Uterus (tissue), 4 donors: Measurements from ENCODE around the gene MYH1. TPM values are rescaled to one million over a fixed set of nuclear protein-coding genes. Genes with fewer than 3 reads are reported as not detected.

ENCODE experiments used
- DNase-seq, 2 donors: peaks; one replicate each; pipeline ENCODE4 v3.0.0-alpha.2; 2019 to 2020
- H3K27ac ChIP-seq, 2 donors: fragments of 200-600 bp; sonication (generic); 1 replicate in 1 of 2; 2 replicates in 1 of 2; pipeline ENCODE4 v1.5.1; 2016 to 2018
- H3K27me3 ChIP-seq, 2 donors: fragments of 200-600 bp; sonication (generic); one replicate each; pipeline ENCODE4 v1.5.1; 2018 to 2019; ENCODE audit warnings: control low read depth in 1 of 2
- H3K36me3 ChIP-seq, 2 donors: fragments of 200-600 bp; sonication (generic); one replicate each; pipeline ENCODE4 v1.5.1; 2019; ENCODE audit warnings: control low read depth in 1 of 2
- H3K4me1 ChIP-seq, 2 donors: fragments of 200-600 bp; sonication (generic); one replicate each; pipeline ENCODE4 v1.5.1; 2018 to 2019; ENCODE audit warnings: control low read depth in 1 of 2
- H3K4me3 ChIP-seq, 2 donors: fragments of 200-600 bp; sonication (generic); 1 replicate in 1 of 2; 2 replicates in 1 of 2; pipeline ENCODE4 v1.5.1; 2018 to 2019; ENCODE audit warnings: mild to moderate bottlenecking in 1 of 2
- H3K9me3 ChIP-seq, 2 donors: fragments of 200-600 bp; sonication (generic); one replicate each; pipeline ENCODE4 v1.5.1; 2019; ENCODE audit warnings: control low read depth in 1 of 2
- CTCF ChIP-seq, 4 experiments: fragments of 200-600 bp in 2 of 4; fragments of 450-650 bp in 2 of 4; sonication (generic) in 2 of 4; IDR thresholded peaks; one replicate each; pipeline ENCODE4 v1.5.1; 2016 to 2019; ENCODE audit warnings: antibody characterized with exemption in 4 of 4, mild to moderate bottlenecking in 2 of 4, moderate library complexity in 1 of 4
- POLR2A ChIP-seq, 2 donors: fragments of 450-650 bp; IDR thresholded peaks; one replicate each; pipeline ENCODE4 v1.6.1; 2016; ENCODE audit warnings: antibody characterized with exemption in 2 of 2, mild to moderate bottlenecking in 1 of 2, moderate library complexity in 1 of 2
- intact Hi-C: fragments of 100-400 bp; cut with DNase I; formaldehyde crosslinking; loops from one replicate; pipeline ENCODE4 v1.15.1; 2023; ENCODE audit warnings: low total_unique reads
- total RNA-seq, 4 donors: library from RNA; depleted of rRNA in 3 of 4; stranded (reverse); fragments of >200 nt in 3 of 4; gene quantifications; one replicate each; pipeline versions ENCODE4 v1.1.0 to v1.2.4, GENCODE V29; 2014 to 2023
- donor health status: DM: yes; HTN: yes; CAD: no.

Gene MYH1
- total RNA-seq, 4 donors from 2014 or later: under 0.01 TPM; not detected in 3

GRCh38 chr17:10527419-10527818 lies 9.1 kb upstream of the MYH1 start:
- no peak for TF ChIP-seq POLR2A (IDR thresholded peaks at IDR 0.05)
- TF ChIP-seq CTCF (IDR thresholded peaks at IDR 0.05): no peak
- no peak for DNase-seq
- intact Hi-C loops: no loop called here
- Histone ChIP-seq H3K27ac (no peak overlapping the region), H3K27me3 (no peaks in the 10 kb centered on the region), H3K36me3 (no peaks in the 10 kb centered on the region), H3K4me3 (no peak overlapping the region), H3K9me3 (no peaks in the 10 kb centered on the region), H3K4me1 (no peaks in the 10 kb centered on the region)

- Histone ChIP-seq H3K36me3 (no peaks in the 10 kb centered on the region), H3K27ac (no peak overlapping the region), H3K4me1 (no peaks in the 10 kb centered on the region), H3K9me3 (no peaks in the 10 kb centered on the region), H3K4me3 (no peak overlapping the region), H3K27me3 (no peaks in the 10 kb centered on the region)
- intact Hi-C loops: no loop called here
- TF ChIP-seq POLR2A (IDR thresholded peaks at IDR 0.05): no peak
- no peak for TF ChIP-seq CTCF (IDR thresholded peaks at IDR 0.05)
- no peak for DNase-seq
Measured at GRCh38 chr17:10526517-10526916, 8.2 kb upstream of the MYH1 start.

- H3K36me3 ChIP-seq: no peaks in the 10 kb centered on the region
- no peak overlapping the region for H3K4me3 ChIP-seq
- DNase-seq: no peak
- TF ChIP-seq POLR2A (IDR thresholded peaks at IDR 0.05): no peak
- TF ChIP-seq CTCF (IDR thresholded peaks at IDR 0.05): no peak
- no peak overlapping the region for H3K27ac ChIP-seq
- H3K9me3 ChIP-seq: no peaks in the 10 kb centered on the region
- H3K27me3 ChIP-seq: no peaks in the 10 kb centered on the region
- no peaks in the 10 kb centered on the region for H3K4me1 ChIP-seq
- intact Hi-C loops: no loop called here
Measured at GRCh38 chr17:10523064-10523463, 4.7 kb upstream of the MYH1 start.

GRCh38 chr17:10521949-10522348 lies 3.6 kb upstream of the MYH1 start:
- no peaks in the 10 kb centered on the region for H3K36me3 ChIP-seq
- H3K27me3 ChIP-seq: no peaks in the 10 kb centered on the region
- intact Hi-C loops: no loop called here
- no peak for DNase-seq
- H3K4me3 ChIP-seq: no peak overlapping the region
- H3K9me3 ChIP-seq: no peaks in the 10 kb centered on the region
- no peak overlapping the region for H3K27ac ChIP-seq
- no peak for TF ChIP-seq CTCF (IDR thresholded peaks at IDR 0.05)
- TF ChIP-seq POLR2A (IDR thresholded peaks at IDR 0.05): no peak
- no peaks in the 10 kb centered on the region for H3K4me1 ChIP-seq

GRCh38 chr17:10516638-10517037 lies 1.7 kb downstream of the MYH1 start:
- Histone ChIP-seq H3K27ac (no peak overlapping the region), H3K9me3 (no peaks in the 10 kb centered on the region), H3K4me3 (no peak overlapping the region), H3K36me3 (no peaks in the 10 kb centered on the region), H3K4me1 (no peaks in the 10 kb centered on the region), H3K27me3 (no peaks in the 10 kb centered on the region)
- TF ChIP-seq POLR2A (IDR thresholded peaks at IDR 0.05): no peak
- TF ChIP-seq CTCF (IDR thresholded peaks at IDR 0.05): no peak
- intact Hi-C loops: no loop called here
- DNase-seq: no peak
